GM19099 (cell line): ENCODE measurements around the gene CTTNBP2.

Experiments used
- POLR2A ChIP-seq: IDR thresholded peaks from 3 replicates; pipeline ENCODE4 v1.6.1; 2011; ENCODE audit warnings: low read depth; ENCODE audit not compliant: insufficient read length; ENCODE audit errors: extremely low read depth

CTTNBP2 gene

DNA sequence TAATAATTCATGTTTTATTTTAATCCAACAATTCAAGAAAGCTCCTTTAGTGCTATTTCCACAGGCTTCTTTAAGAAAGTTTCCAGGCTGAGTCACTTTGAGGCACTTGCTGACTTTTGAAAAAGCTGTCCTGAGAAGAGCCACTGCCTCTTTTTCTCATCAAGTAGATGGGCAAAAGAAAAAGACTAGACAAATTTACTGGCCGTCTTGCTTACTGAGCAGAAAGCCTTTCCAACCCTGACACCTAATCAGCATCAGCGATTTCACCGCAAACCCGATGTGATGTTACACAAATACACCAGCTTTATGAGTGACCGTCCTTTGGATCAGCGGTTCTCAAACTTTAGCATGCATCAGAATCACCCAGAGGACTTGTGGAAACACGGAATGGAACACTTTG, 24.3 kb downstream of the CTTNBP2 start:
- no peak for TF ChIP-seq POLR2A

DNA sequence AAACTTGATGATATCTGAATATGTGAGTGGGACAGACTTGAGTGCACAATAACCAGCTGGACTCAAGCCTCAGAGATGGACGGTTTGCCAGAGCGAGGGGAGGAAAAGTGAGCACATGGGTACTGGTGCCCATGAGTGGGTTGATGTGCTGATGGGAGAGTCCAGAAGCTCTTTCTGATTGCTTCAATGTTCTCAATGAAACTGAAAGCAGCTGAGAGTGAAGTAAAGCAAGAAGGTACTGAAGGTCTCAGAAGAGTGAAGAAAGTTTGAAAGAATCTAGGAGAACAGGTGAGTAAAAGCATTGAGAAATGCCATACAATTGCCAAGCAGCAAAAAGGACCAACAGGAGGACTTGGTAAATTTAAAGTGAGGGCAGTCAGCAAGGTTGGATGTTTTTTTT, 28.6 kb downstream of the CTTNBP2 start:
- TF ChIP-seq POLR2A = no peak

DNA sequence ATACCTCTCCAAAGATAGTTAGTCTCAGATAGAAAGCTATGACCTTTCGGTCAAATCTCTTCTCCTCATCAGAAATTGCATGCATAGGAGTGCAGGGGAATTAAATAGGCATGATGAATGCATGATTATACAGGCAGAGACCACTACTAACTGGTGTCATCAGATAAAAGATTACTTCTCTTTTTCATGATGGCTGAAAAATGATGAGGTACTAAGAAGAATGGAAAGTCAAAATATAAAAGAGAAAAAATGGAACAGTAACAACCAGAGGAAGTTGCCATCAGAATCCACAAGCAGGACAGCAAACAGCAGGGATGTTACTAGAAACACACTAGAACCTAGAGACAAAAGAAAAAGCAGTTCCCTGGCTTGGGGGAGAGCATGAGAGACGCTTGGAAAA, 31.6 kb downstream of the CTTNBP2 start:
- no peak for TF ChIP-seq POLR2A

DNA sequence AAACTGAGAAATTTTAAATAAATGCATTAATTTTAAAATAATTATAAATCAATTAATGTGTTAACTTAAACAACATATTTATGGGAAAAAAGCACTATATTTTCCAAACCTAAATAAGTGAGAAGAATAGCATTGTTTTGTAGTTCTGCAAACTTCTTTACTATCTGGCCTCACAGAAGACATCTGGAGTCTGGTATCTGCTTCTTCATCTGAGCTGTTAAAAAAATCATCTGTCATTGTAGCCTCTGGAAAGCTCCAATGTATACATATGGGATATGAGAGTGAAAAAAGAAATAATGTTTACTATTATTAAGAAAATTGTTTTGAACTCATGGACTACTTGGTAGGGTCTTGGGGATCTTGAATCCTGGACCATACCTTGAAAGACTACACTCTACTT, 32.2 kb downstream of the CTTNBP2 start:
- no peak for TF ChIP-seq POLR2A

DNA sequence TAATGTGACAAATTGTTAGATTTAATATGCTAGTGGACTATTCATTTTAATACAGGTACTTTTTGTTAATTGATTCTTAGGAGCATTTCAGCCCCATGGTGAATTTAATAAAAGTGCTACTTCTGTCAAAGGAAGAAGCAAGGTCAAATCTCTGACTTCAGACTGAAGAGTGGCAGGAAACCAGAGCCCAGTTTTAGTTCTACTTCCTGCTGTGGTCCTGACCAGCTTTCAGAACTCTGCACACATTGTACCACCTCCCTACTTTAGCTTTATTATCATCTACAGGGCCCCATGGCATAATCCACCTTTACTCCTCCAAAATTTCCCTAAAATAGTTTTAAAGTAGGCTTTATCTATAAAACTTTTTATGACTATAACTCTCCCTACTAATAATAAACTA, 33.7 kb downstream of the CTTNBP2 start:
- TF ChIP-seq POLR2A = no peak

DNA sequence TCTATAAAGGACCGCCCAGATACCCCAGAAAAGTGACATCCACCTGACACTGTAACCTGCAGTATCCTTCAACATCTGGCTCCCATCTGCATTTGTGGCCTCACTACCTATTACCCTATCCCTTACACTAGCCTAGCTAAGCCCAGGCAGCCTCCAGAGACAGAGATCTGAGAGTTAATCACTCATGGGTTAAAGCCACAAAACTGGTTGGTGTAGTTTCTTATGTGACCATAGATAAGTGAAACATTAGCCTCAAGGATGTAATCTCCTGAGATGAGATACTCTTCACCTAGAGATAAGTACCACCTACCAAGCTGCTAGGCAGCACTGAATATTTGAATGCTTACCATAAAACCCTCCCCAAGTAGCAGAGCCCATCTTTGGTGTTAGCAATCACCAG, 35.4 kb downstream of the CTTNBP2 start:
- TF ChIP-seq POLR2A = no peak

DNA sequence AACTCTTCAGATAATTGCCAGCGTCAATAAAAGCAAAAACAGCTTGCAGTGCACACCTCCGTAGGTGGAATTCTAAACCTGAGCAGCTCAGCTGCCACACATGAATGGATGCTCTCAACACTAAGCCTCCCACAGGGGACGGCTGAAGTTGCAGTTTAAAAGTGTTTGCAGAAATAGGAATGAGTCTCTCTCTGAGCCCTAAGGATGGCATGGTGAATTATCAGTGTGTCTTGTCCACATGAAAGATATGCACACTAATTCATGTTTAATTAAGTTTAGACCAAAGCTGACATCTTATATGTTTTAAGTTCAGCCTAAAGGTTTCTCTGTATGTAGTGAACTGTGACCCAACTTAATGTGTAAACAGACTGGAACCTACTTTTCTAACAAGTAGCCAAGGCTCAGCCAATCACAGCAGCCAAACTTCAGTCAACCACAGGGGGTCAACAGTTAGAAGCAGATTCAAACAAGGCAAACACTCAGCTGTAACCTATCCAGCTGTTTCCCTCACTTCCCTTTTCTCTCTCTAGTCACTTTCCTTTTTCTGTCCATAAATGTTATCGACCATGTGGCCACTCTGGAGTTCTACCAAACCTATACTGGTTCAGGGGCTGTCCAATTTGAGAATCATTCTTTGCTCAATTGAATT, 38.1 kb downstream of the CTTNBP2 start:
- no peak for TF ChIP-seq POLR2A

DNA sequence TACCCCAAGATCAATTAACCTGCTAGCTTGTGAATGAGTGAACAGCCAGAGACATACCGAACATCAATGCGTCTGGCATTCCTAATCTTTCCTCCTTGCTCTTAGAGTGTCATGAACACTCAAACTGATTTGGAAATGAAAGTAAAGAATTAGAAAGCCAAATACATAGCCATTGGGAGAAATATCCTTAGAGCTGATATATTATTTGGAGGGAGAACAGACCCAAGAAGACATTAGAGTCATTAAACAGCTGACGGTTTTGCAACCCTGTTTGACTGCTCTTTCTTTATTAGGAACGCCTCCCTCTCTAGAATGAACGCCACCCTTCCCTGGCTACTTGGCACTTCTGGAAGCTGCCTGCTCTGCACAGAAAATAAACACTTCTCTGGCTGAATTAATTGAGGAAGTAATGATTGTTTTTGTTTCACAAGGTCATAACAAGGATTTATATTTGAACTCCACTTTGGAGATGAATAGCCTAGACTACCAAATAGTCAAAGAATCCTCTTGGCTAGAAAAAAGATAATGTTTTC, 42.8 kb downstream of the CTTNBP2 start:
- no peak for TF ChIP-seq POLR2A

DNA sequence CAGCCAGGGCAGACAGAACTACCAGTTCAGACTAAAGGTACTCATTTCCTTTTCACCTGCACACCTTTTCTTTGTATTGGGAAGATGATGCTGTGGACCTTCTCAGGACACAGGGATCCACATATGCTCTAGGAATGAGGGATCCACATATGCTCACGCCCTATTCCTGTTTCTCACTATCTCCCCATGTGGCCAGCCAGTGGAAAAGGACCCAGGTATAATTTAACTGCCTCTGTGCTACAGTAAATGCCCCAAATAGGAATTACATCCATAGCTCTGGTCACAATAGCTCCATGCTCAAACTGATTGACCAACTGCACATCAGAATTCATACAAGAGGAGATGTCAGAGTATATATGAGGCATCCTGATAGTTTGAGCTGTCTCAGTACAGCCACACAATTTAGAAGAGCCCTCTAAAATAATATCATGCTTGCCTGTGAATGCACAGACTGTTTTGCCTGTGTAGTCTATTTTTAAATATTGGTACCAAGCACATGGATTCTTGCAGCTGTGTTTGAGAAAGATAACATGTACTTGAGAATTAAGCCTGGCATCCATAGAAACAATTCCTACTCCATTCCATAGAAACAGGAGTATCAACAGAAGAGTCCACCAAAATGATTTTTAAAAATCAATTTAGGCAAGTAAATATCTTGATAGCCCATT, 43.7 kb downstream of the CTTNBP2 start:
- no peak for TF ChIP-seq POLR2A

DNA sequence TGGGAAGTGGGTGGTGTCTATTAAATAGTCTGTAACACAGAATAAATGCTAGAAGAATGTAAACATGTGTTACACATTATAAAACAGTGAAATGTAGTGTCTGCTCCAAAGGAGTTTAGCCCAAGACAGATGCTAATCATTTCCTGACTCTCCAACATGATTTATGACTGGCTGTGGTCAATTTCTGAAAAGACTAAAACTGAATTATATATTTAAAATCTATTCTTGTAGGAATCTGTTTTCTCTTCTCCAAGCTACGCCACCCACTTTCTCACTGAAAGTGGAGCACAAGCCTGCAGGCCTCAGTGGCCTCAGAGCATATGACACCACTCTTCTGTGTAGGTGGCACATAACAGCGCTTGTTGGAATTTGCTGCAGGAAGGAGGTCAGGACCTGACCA, 44.4 kb downstream of the CTTNBP2 start:
- TF ChIP-seq POLR2A = no peak

DNA sequence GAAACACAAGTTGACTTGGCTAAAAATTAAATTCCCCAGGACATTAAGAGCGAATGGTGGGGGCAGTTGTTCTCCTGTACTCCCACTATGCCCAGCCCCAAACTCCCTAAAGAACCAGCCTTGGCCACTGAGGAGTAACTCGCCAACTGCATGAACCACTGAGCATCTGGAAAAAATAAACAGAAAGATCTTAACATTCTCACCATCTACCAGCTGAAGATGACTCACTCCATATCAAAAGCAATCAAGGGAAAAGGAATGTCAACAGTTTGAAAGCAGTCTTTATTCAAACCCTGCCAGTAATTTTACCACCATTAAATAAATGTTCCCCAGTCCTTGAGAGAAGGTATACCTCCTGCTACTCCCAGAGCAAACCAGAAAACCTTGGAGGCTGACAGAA, 45.4 kb downstream of the CTTNBP2 start:
- TF ChIP-seq POLR2A = no peak

DNA sequence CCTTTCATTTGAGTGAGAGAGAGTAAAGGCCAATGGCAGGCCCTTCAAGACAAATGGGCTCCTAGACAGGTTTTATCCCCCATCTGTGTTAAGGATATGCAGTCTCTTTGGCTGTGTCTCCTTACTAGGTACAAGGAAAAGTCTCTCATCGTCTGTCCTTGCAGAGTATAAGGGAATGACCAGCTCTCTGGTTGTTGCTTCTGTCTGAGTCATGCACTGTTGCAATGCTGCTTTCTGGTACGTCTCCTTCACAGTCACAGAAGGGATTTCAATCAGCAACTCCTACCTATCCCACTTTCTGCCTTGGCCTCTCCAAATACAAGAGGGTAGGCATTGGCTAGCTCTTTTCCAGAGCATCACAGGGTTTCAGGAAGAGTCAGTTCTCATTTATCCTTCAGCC, 48.1 kb downstream of the CTTNBP2 start:
- TF ChIP-seq POLR2A = no peak

DNA sequence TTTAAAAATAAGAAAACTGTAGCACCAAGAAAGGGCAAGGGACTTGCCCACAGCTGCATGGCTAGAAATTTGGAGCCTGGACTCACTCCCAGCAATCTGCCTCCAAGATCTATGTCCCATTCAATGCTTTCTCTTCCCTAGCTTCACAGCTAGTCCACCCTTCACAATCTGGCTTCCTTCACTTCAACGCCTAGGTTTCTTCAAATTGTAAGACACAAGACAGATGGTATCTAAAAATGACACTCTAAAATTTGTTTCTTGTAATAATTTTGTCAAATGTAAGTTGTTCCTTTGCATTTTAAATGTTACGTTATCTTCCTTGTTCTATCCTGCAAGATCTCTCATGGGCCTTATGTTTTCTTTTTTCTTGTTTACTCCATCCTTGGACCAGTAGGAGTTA, 48.6 kb downstream of the CTTNBP2 start:
- no peak for TF ChIP-seq POLR2A

DNA sequence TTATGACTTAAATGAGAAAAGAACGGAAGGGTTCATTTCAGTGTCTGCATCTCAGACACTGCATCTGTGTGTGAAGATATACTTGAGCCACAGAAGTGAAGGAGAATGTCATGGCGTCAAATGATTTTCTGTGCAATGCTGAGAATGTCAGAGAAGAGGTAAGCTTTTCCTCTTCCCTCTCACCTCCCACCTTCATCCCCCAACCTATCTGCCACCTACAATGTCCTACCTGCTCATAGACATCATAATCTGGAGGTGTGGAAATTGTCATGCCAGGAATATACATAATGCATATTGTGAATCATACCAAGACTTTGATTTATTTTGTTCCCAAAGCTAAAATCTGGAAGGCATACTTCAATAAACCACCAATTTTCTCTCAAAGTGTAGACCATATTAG, 53.7 kb downstream of the CTTNBP2 start:
- no peak for TF ChIP-seq POLR2A

DNA sequence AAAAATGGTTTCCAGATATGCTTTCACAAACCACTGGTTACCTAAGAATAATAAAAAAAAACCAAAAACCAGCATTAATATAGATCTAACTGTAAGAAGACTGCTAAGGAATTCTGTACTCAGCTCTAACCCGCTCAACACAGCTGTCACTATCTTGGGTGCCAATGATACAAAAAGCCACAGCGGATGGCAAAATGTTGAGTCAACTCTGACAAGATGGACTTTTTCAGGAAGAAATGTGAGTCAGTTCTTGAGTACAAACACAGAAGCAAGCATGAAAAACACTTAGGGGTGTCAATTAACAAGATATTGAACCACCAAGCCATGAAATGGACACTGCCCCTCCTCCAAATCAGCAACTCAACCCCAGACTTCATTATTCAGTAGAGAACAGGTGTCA, 55.0 kb downstream of the CTTNBP2 start:
- TF ChIP-seq POLR2A = no peak

DNA sequence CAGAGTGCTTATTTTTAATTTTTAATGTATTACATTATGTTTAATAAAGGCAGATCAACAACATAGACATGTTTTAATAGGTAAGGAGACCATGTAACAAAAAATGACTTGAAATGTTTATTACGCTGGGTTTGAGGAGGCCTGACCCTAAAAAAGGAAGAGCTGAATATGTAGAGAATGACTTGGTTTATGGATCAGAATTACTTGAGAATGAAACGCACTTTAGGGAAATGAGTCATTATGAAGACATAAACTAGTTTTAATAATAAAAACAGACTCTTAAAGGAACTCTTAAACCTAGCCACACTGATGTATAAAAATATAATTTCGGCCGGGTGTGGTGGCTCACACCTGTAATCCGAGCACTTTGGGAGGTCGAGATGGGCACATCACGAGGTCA, 56.5 kb downstream of the CTTNBP2 start:
- no peak for TF ChIP-seq POLR2A

DNA sequence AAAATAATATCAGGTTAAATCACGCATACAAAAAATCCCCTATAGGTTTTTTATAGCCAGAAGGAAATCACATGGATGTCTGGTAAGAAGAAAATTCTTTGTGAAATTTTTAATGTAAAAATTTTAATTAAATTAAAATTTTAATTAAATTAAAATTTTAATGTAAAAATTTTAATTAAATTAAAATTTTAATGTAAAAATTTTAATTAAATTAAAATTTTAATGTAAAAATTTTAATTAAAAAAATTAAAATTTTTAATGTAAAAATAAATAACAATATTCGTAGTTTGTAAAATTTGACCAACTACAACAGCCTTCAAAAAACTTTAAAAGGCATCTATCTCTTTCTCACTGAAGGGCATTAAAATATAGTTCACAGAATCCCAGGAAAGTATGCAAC, 61.5 kb downstream of the CTTNBP2 start:
- TF ChIP-seq POLR2A = no peak

DNA sequence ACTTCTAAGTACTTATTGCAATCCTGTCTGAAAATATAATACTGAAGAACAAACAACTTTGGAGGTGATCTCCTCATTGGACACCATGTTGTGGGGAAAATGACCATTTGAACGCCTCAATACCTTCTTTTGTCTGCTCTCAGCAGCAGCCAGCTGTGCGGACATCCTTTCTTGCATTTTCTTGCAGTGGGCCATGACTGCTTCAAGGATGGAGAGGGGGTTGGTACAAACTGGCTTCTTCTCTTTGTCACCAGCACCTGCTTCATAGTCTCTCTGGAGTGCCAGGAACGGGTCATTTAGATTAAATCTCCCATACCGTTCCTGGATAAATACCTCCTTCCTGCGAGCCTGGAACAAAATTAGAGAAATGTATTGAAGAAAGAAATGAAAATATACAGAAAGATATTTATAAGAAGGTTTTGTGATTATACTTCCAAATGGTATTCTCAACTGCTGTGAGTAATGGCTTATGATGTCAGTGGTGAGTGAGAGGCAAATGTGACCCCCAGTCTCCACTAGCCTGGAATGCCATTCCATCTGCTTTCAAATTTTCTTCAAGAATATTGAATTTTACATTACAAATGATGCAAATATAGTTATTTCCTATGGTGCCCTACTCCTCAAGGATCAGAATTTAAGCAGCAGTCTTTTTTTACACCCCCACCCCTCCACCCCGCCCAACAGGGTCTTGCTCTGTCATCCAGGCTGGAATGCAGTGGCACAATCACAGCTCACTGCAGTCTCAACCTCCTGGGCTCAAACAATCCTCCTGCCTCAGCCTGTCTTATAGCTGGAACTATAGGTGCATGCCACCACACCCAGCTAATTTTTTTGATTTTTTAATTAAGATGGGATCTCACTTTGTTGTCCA, 62.4 kb downstream of the CTTNBP2 start:
- TF ChIP-seq POLR2A = no peak
